Measurements from ENCODE around the gene CDKN2D.

CDKN2D gene

DNA sequence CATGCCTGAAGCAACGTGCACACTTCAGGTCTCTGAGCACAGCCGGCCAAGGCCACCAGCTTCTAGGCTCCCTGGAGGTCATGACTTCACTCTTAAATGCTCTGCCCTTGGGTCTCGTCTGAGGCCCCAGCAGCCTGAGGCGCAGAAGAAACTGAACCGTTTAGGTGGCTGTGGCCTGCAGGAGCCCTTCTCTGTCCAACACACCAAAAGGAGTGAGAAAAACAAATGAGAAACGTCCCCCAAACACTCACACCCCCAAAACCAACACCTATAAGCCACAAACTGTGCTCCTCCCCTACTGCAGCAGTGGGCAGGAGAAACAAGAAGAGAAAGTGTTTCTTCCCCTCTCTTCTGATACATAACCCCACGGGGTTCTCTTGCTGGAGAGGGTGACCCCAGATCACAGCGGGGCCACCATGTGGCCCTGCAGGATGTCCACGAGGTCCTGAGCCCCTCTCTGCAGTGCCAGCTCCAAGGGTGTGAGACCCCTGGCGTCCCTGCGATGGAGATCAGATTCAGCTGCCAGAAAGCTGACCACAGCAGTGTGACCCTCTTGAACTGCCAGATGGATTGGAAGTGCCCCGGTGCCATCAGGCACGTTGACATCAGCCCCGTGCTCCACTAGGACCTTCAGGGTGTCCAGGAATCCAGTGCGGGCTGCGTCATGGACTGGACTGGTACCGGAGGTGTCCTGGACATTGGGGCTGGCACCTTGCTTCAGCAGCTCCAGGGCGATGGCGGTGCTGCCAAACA is 1.9 kb downstream of the CDKN2D start:
- DNase-seq (ENCODE audit: low read depth, low spot score), result no peak
- H3K4me3 ChIP-seq (ENCODE audit: low read depth, low read length), result peak overlapping the region; percentile 94
- TF ChIP-seq, protein P1, sequence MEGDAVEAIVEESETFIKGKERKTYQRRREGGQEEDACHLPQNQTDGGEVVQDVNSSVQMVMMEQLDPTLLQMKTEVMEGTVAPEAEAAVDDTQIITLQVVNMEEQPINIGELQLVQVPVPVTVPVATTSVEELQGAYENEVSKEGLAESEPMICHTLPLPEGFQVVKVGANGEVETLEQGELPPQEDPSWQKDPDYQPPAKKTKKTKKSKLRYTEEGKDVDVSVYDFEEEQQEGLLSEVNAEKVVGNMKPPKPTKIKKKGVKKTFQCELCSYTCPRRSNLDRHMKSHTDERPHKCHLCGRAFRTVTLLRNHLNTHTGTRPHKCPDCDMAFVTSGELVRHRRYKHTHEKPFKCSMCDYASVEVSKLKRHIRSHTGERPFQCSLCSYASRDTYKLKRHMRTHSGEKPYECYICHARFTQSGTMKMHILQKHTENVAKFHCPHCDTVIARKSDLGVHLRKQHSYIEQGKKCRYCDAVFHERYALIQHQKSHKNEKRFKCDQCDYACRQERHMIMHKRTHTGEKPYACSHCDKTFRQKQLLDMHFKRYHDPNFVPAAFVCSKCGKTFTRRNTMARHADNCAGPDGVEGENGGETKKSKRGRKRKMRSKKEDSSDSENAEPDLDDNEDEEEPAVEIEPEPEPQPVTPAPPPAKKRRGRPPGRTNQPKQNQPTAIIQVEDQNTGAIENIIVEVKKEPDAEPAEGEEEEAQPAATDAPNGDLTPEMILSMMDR (IDR thresholded peaks at IDR 0.05; ENCODE audit: low read depth, low read length), result no peak
- in situ Hi-C loops (cut with HindIII; ENCODE audit: low sequenced_read_pairs), result no loop called here

DNA sequence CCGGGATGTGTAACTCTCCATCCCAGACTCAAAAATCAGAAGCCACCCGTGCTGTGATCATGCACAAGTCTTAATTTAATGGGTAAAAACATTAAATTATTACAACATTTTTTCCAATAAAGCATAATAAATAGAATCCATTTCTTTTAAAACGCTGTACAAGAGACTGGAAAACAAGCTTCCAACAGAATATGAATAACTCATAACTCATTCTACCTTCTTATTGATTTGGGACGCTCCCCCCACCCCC is 2.4 kb downstream of the CDKN2D start:
- TF ChIP-seq, protein P1 (IDR thresholded peaks at IDR 0.05; ENCODE audit: low read depth, low read length), result no peak
- no peak for DNase-seq (ENCODE audit: low read depth, low spot score)
- in situ Hi-C loops (cut with HindIII; ENCODE audit: low sequenced_read_pairs), result no loop called here
- peak overlapping the region; percentile 94 for H3K4me3 ChIP-seq (ENCODE audit: low read depth, low read length)

DNA sequence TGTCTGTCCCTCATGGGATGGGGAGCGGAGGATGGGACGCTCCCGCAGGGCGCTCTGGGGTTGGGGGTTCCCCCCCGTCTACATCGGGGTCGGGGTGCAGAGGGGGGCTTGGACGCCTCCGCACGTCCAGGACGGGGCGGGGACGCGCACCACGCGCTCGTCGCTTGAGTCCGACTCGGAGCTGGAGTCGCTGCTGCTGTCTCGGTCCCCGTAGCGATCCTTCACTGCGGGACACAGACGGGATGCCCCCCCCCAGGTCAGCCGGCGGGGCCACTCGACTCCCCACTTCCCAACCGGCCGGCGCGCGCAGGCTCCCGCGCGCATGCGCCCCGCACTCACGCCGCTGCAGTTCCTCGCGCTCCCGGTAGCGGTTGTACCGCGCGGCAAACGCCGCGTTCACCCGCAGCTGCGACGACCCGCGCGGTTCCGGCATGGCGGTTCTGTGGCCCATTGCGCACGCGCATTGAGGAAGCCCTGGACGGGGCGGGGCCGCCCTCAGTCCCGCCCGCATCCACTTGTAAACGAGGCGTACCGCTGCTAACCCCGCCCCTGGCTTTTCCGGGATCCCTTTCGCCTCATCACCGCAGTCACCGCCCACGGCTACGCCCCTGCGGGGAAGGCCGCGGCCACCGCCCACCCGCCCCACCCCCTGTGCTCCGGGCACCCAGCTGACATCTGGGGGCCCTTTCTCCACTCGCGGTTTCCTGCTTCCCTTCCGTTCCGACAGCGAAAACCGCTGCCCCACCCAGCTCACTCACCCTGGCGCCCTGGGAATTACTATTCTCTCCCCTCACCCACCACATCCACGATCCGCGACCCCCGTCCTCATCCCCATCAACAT is 3.0 kb downstream of the CDKN2D start, which contains the start of gene KRI1:
Gene KRI1, minus strand, starts transcription at position 444 of the 841 bp plus-strand sequence. Its CDS starts 11 bp downstream, at position 433.
- peak within 1 kb of the TSS; percentile 94 for H3K4me3 ChIP-seq (ENCODE audit: low read depth, low read length)
- TF ChIP-seq, protein P1 (IDR thresholded peaks at IDR 0.05; ENCODE audit: low read depth, low read length), result peak; percentile 22
- DNase-seq (ENCODE audit: low read depth, low spot score), result peak; percentile 97
- in situ Hi-C loops (cut with HindIII; ENCODE audit: low sequenced_read_pairs), result no loop called here

DNA sequence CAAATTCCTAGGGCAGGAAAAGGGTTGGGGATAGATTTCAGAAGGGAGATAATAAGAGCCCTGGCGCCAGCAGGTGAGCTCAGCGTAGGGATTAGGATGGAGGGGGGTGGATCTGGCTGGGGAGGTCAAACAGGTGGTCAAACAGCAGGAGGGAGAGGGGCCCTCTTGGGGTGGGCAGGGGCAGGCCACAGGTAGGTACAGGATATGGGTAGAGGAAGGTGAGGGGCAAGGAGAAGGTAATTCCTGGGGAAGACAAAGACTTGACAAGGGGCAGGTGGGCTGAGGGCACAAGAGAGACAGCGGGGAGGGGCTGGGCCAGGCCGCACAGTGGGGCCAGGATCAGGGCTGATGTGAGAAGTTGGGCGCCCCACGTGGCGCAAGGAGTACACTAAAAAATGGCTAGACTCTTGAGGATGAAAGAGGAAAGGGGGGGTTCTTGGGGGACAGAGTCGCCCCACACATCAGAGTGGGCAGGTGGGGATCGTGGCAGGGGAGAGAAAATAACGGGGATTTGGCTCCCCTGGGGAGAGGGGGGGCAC is 3.7 kb downstream of the CDKN2D start:
- peak overlapping the region; percentile 94 for H3K4me3 ChIP-seq (ENCODE audit: low read depth, low read length)
- TF ChIP-seq, protein P1 (IDR thresholded peaks at IDR 0.05; ENCODE audit: low read depth, low read length), result peak; percentile 39
- in situ Hi-C loops (cut with HindIII; ENCODE audit: low sequenced_read_pairs), result no loop called here
- DNase-seq (ENCODE audit: low read depth, low spot score), result peak; percentile 32

DNA sequence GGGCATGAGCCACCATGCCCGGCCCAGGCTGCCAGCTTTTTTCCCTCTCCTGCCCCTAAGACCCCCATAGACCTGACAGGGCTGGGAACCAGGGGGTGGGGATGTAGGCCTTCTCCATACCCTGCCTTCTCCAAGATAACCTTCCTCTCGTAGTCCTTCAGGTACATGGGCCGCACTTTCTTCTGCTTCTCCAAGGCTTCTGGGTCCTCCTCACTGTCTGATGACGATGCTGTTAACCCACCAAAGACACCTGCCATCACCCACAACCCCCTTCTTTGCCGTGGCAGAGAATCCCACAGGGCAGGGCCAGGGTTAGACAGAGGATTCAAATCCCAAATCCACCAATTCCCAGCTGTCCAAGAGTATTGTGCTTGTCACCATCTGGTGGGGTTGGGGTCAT is 6.2 kb downstream of the CDKN2D start:
- DNase-seq (ENCODE audit: low read depth, low spot score), result no peak
- in situ Hi-C loops (cut with HindIII; ENCODE audit: low sequenced_read_pairs), result no loop called here
- TF ChIP-seq, protein P1 (IDR thresholded peaks at IDR 0.05; ENCODE audit: low read depth, low read length), result no peak
- no peak overlapping the region for H3K4me3 ChIP-seq (ENCODE audit: low read depth, low read length)

DNA sequence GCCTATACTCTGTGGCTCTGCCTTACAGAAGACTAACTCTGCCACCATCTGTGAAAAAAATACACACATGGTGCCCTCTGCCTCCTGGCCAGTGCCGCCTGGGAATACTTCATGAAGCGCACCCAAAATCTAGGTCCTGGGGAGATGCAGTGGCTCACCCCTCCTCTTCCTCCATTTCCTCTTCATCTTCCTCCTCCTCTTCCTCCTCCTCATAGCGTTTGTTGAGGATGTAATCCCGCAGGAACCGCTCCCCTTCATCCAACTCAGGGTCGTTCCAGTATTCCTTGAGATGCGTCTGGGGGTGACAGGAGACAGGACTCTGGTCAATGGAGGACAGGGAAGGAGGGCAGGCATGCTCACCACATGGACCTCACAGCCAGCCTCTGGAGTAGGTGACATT is 8.6 kb downstream of the CDKN2D start:
- no peak for DNase-seq (ENCODE audit: low read depth, low spot score)
- no peak overlapping the region for H3K4me3 ChIP-seq (ENCODE audit: low read depth, low read length)
- in situ Hi-C loops (cut with HindIII; ENCODE audit: low sequenced_read_pairs), result no loop called here
- TF ChIP-seq, protein P1 (IDR thresholded peaks at IDR 0.05; ENCODE audit: low read depth, low read length), result no peak

All from astrocyte of the spinal cord (primary cell).